GM12878 (cell line): Measurements from ENCODE around the gene MSMB.
"Not testable (repeated sequence)": the region's sequence is repeated elsewhere in the genome, so short reads cannot be mapped to it uniquely, and the experiment has no call there.

Experiments
- BMI1 ChIP-seq: fragments of 450-650 bp; IDR thresholded peaks from 2 replicates; pipeline ENCODE4 v1.6.1; 2016; ENCODE audit warnings: mild to moderate bottlenecking, moderate library complexity, borderline replicate concordance
- CTCF ChIP-seq, 3 experiments: IDR thresholded peaks in 2 of 3; conservative IDR thresholded peaks in 1 of 3; 2 replicates each; pipeline ENCODE4 v1.5.1; 2011; ENCODE audit warnings: low read depth in 3 of 3, low read length in 3 of 3, mild to moderate bottlenecking in 3 of 3, control low read depth in 2 of 3, moderate library complexity in 2 of 3, inconsistent platforms in 1 of 3, mixed read lengths in 1 of 3; ENCODE audit not compliant: control insufficient read depth in 2 of 3, insufficient read depth in 1 of 3; ENCODE audit errors: extremely low read depth in 1 of 3
- EGR1 ChIP-seq, 2 experiments: IDR thresholded peaks; 1 replicate in 1 of 2; 2 replicates in 1 of 2; pipeline ENCODE4 v1.6.1; 2011 to 2012; ENCODE audit warnings: low read depth in 2 of 2, low read length in 2 of 2, borderline replicate concordance in 1 of 2, mild to moderate bottlenecking in 1 of 2, moderate library complexity in 1 of 2
- EZH2 ChIP-seq: IDR thresholded peaks from 2 replicates; pipeline ENCODE4 v1.6.1; 2012; ENCODE audit warnings: low read depth, mild to moderate bottlenecking, control low read depth, inconsistent platforms, low read length, borderline replicate concordance; ENCODE audit not compliant: control insufficient read depth
- JUND ChIP-seq: IDR thresholded peaks from 2 replicates; pipeline ENCODE4 v1.6.1; 2012; ENCODE audit warnings: low read depth, mild to moderate bottlenecking, low read length, improper control_type of control experiment, moderate library complexity
- MTA2 ChIP-seq: fragments of 450-650 bp; IDR thresholded peaks from 2 replicates; pipeline ENCODE4 v1.6.1; 2016; ENCODE audit warnings: low read depth, mild to moderate bottlenecking, moderate library complexity
- POLR2A ChIP-seq: IDR thresholded peaks from 2 replicates; pipeline ENCODE4 v1.6.1; 2011; ENCODE audit warnings: low read depth, mild to moderate bottlenecking, low read length
- RAD51 ChIP-seq: fragments of 450-650 bp; IDR thresholded peaks from 2 replicates; pipeline ENCODE4 v1.6.1; 2016; ENCODE audit warnings: moderate library complexity, mild to moderate bottlenecking, inconsistent platforms
- RCOR1 ChIP-seq: conservative IDR thresholded peaks from 2 replicates; pipeline ENCODE4 v1.6.1; 2012; ENCODE audit warnings: low read depth, low read length, improper control_type of control experiment
- ZZZ3 ChIP-seq: IDR thresholded peaks from 2 replicates; pipeline ENCODE4 v1.6.1; 2011; ENCODE audit warnings: low read depth; ENCODE audit not compliant: control insufficient read depth, insufficient read length

- not testable (repeated sequence) for TF ChIP-seq ZZZ3; CTCF (IDR thresholded peaks at IDR 0.05 in 2 of 3, conservative IDR thresholded peaks at IDR 0.05 in 1 of 3; ENCODE audit: control insufficient read depth in 2 of 3, extremely low read depth in 1 of 3, insufficient read depth in 1 of 3, low read depth in 3 of 3, low read length in 3 of 3); JUND; MTA2; RAD51; BMI1; POLR2A; RCOR1; EGR1 (IDR thresholded peaks at IDR 0.05; ENCODE audit: borderline replicate concordance in 1 of 2, low read depth in 2 of 2, low read length in 2 of 2); EZH2
Measured at GRCh38 chr10:45985590-45985989, 60.5 kb downstream of the MSMB start.
